ENCODE measurements around the gene SDF2L1.
"Not testable (repeated sequence)": the region's sequence is repeated elsewhere in the genome, so short reads cannot be mapped to it uniquely, and the experiment has no call there.

SDF2L1 gene

DNA sequence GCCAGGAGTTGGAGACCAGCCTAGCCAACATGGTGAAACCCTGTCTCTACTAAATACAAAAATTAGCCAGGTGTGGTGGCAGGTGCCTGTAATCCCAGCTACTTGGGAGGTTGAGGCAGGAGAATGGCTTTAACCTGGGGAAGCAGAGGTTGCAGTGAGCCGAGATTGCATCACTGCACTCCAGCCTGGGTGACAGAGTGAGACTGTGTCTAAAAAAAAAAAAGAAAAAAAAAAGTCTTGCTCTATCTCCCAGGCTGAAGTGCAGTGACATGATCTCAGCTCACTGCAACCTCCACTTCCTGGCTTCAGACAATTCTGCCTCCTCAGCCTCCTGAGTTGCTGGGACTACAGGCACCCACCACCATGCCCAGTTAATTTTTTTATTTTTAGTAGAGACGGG is 4.7 kb upstream of the SDF2L1 start:
- not testable (repeated sequence) for DNase-seq

DNA sequence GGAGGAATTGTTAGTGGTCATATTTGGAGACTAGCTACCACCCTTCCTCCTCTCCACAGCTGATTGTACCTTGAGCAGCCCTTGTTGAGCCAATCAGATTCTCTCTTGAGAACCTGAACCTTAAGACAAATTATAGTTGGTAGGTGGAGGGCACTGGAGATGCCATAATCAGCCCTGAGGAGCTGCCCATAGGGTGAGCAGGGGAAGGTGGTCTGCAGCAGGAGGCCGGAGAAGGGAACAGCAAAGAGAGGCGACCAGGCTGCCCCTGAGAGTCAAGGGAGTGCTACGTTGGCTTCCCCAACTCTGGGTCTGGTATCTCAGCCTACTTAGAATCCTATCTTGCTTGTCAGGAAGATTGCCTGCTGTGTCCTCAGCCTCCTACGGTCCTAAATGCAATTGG is 2.7 kb upstream of the SDF2L1 start:
- DNase-seq: no peak

DNA sequence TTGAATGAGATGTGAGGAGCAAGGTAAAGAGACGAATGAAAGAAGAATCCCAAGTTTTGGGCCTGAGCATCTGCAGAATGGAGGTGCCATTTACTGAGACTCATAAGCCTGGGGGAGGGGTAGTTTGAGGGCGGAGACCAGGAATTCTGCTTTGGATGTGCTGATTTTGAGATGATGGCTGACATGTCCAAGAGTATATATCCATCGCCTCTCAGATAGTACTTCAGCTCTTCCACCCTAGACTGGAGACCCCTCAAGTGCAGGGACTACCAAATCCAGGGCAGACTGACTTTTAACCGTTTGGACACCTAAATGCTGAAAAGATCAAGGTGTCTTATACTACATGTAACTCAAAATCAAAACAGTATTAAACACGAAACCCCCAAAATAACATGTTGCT is 1.3 kb upstream of the SDF2L1 start:
- no peak for DNase-seq

- DNase-seq: peak; percentile 55
Observed at GRCh38 chr22:21641417-21641788, 699 bp upstream of the SDF2L1 start.

DNA sequence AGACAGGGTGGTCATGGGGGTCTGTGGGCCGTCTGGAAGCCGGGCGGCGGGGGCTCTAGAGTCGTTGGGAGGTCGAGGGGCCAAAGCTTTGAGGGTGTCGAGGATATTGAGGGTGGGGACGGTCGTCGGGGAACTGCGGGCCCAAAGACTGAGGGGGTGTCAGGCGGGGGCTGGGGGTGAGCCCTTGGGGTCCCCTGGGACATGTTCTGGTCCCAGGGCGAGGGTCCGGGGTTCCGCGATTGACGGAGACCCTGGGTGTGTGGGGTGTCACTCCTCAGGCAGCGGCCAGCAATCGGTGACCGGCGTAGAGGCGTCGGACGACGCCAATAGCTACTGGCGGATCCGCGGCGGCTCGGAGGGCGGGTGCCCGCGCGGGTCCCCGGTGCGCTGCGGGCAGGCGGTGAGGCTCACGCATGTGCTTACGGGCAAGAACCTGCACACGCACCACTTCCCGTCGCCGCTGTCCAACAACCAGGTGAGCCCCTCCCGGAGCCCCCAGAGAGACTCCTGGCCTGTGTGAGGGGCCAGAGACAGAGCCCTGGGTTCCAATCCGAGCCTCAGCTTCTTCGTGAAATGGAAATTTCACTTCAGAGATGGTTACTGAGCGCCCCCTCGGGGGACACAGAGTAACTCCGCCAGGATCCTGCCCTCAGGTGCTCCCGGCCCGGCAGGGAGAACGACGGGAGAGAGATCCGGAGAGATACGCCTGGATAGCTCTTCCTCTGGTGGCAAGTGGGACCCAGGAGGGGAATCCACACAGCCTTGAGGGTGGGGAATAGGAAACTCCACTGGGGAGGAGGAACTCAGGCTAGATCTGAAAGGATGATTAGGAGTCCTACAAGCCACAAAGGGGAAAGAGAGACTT is 714 bp downstream of the SDF2L1 start:
- DNase-seq: peak; percentile 52

- no peak for DNase-seq
Observed at GRCh38 chr22:21643533-21644357, 1.6 kb downstream of the SDF2L1 start.

DNA sequence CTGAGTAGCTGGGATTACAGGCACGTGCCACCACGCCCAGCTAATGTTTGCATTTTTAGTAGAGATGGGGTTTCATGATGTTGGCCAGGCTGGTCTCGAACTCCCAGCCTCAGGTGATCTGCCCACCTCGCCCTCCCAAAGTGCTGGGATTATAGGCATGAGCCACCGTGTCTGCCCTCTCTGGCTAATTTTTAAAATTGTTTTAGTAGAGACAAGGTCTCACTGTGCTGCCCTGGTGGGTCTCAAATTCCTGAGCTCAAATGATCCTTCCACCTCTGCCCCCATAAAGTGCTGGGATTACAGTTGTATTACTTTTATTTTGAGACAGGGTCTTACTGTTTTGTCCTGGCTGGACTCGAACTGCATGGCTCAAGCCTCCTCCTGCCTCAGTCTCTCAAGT is 3.4 kb downstream of the SDF2L1 start:
- DNase-seq: not testable (repeated sequence)

DNA sequence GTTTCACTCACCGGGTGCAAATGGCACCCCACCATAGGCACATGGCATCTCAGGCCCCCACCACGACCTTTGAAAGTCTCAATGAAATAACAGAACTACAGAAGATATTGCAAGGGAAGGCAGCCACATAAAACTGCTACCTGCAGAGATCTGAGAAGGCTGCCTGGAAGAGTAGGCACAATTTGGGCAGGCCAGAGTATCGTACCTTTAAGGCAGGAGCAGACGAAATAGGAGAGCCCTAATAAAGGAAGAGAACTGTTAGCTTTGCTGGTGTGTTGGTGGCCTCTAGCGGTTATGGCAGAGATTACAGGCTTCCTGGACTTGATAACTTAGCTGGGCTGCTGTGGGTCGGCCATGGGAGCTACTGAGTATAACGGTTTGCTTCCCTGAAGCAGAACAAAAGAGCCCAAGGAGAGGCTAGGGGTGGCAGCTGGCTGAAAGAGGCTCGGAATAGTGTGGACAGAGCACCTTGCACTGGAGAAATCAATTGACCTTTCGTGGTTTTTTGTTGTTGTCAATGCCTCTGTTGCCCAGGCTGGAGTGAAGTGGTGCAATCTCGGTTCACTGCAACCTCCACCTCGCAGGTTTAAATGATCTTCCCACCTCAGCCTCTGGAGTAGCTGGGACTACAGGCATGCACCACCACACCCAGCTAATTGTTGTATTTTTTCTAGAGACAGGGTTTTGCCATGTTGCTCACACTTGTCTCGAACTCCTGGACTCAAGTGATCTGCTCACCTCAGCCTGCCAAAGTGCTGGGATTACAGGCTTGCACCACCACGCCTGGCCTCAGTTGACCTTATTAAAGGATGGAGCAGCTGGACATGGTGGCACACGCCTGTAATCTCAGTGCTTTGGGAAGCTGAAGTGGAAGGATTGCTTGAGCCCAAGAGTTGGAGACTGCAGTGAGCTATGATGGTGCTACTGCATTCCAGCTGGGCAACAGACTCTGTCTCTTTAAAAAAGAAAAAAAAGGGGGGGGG is 4.8 kb downstream of the SDF2L1 start:
- DNase-seq: peak; percentile 80

DNA sequence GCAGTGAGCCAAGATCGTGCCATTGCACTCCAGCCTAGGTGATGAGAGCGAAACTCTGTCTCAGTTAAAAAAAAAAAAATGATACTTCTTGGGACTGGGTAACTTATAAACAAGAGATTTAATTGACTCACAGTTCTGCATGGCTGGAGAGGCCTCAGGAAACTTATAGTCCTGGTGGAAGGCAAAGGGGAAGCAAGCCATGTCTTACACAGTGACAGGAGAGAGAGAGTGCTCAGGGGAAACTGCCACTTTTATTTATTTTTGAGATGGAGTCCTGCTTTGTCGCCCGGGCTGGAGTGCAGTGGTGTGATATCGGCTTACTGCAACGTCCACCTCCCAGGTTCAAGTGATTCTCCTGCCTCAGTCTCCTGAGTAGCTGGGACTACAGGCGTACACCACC is 8.2 kb downstream of the SDF2L1 start:
- no peak for DNase-seq

DNA sequence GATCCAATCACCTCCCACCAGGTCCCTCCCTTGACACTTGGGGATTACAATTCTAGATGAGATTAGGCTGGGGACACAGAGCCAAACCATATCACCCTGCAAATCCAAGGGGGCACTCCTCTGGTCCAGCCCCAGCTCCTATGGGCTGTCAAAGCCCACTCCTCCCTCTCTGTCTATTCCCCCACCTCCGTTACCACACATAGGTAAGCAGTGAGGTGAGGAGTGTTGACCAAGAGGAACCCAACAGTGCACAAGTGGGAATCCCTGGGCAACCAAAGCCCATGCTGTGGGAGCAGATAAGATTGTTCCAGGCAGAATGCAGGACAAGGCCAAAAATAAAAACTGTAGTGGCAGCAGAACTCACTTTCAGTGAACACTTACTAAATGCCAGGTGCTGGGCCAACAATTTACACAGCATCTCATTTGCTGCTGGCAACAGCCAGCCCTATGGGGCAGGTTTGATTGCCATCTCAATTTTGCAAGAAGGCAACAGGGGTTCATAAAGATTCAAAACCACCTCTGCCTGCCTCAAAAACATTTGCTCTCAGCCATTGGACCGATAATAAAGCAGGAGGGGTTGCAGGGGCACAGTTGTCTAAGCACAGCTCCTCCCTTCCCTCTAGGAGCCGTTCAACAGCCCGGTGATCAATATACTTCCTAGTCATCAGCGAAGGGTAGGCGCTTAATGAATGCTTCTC is 8.9 kb downstream of the SDF2L1 start:
- DNase-seq: peak; percentile 41

DNA sequence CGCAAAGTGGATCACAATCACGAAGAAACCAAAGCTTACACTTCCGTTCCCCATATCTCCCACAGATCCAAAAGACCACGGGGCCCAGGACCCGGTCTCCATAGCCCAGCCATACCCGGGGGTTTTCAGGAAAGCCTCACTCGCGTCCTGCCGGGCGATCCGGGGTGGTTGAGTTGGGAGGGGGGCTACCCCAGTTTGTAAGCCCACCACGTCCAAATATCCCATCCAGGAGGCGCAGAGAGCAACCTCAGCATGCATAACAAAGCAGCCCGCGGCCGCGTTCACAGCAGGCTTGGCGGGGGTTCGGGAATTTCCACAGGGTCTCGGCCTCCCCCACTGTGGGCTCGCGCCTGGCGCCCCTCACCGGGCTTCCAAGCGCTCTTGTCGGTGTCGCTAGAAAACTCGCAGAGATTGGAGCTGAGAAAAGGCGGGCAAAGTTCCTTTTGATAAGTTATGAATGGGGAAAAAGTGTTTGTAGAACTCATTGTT is 9.5 kb downstream of the SDF2L1 start:
- peak; percentile 51 for DNase-seq

GRCh38 chr22:21652010-21652546 is 10.0 kb downstream of the SDF2L1 start:
- DNase-seq: peak; percentile 91

- DNase-seq: peak; percentile 10
Observed at GRCh38 chr22:21652547-21653545, 10.7 kb downstream of the SDF2L1 start.

GRCh38 chr22:21657020-21657359 is 14.9 kb downstream of the SDF2L1 start:
- peak; percentile 42 for DNase-seq

GRCh38 chr22:21657360-21658032 is 15.4 kb downstream of the SDF2L1 start:
- DNase-seq: peak; percentile 90

DNA sequence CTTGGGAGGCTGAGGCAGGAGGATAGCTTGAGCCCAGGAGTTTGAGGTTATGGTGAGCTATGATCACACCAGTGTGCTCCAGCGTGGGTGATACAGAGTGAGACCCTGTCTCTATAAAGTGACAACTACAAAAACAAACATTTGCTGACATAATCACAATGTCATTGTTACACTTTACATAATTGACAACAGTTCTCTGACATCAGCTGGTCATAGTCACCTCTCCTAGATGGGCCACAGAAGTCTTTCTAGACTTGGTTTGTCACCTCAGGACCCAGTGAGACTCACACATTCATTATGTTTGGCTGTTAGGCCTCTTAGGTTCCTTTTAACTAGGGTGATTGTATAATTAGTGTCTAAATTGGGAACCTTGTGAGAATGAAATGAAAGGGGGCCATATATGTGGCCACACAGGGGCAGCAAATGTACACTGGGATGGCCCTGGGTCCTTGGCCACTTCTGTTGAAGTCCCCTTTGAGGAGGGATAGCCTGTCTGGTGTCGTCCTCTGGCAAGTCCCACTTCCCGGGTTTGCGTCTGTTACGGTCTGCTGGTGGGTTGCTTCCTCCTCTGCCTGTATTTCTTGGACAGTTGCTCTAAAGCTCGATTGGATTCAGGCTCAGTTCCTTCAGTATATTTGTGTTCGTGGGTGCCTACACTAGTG is 17.9 kb downstream of the SDF2L1 start:
- no peak for DNase-seq

- DNase-seq: no peak
Observed at GRCh38 chr22:21660904-21661303, 18.8 kb downstream of the SDF2L1 start.

DNA sequence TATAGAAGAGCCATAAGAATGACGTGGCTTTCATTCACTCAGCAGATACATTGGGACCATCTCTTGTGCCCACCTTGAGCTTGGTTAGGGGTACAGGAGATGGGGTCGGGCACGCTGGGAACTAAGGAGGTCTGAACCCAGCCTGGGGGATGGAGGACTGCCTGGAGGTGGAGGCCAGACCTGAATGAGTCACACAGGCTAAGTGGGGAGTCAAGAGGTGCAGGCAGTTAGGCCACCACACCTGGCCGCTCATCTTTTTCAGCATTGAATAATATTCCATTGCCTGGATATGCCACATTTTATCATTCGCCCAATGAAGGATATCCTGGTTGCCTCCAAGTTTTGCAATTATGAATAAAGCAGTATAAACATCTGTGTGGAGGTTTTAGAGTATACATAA is 19.9 kb downstream of the SDF2L1 start:
- no peak for DNase-seq

GRCh38 chr22:21663738-21664137 is 21.6 kb downstream of the SDF2L1 start:
- no peak for DNase-seq
